ENCODE measurements around the gene GRIK4. TPM values are rescaled to one million over a fixed set of nuclear protein-coding genes. Genes with fewer than 3 reads are reported as not detected.

The GRIK4 gene
- total RNA-seq, 1 donor from 2014 or later = 2.2 TPM

DNA sequence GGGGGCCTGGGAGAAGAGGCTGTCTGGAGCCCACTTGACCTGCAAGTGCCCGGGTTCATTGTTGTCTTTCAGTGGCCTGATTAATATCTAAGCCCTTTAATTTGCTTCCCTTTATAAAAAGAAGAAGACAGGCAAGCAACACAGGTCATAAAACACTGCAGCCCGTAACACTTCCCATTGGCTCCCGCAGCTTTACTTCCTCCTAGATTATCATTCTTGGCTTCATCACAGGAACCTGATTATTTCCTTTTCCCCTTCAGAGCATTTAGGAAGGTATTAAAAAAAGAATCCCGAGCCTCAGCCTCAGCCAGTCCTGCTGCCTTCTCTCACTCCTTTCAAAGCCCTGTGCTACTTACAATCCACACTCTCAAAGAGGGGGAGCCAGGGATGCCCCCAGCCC, 183.2 kb downstream of the GRIK4 start:
- Histone ChIP-seq H3K4me1 (ENCODE audit: insufficient read depth, low read length) (no peaks in the 10 kb centered on the region), H2AFZ (ENCODE audit: low read depth, low read length) (no peak overlapping the region), H3K27me3 (ENCODE audit: insufficient read depth, low read length) (no peaks in the 10 kb centered on the region), H3K79me2 (ENCODE audit: insufficient read depth, low read length) (no peaks in the 10 kb centered on the region), H3K27ac (ENCODE audit: low read depth, low read length) (no peak overlapping the region), H3K9ac (ENCODE audit: low read length) (no peak overlapping the region), H3K4me3 (ENCODE audit: insufficient read depth, low read depth, low read length) (no peak overlapping the region), H4K20me1 (ENCODE audit: insufficient read depth, low read length) (no peaks in the 10 kb centered on the region), H3K36me3 (ENCODE audit: insufficient read depth, low read length) (no peaks in the 10 kb centered on the region), H3K9me3 (ENCODE audit: insufficient read depth, low read depth, low read length) (no peaks in the 10 kb centered on the region), H3K4me2 (ENCODE audit: low read length) (no peak overlapping the region)
- no peak for DNase-seq (ENCODE audit: low read depth)
- Mint-ChIP-seq H3K4me3 (ENCODE audit: unreplicated experiment) (no peak overlapping the region), H3K4me1 (ENCODE audit: low read depth, unreplicated experiment) (no peaks in the 10 kb centered on the region), H3K9me3 (ENCODE audit: unreplicated experiment) (peaks cover 4% of the 10 kb centered on the region), H3K36me3 (ENCODE audit: low read depth, unreplicated experiment) (peaks cover 3% of the 10 kb centered on the region), H3K27ac (ENCODE audit: unreplicated experiment) (no peak overlapping the region), H3K27me3 (ENCODE audit: low read depth, unreplicated experiment) (peaks cover 61% of the 10 kb centered on the region)
- no peak for FAIRE-seq
- TF ChIP-seq, protein P1, sequence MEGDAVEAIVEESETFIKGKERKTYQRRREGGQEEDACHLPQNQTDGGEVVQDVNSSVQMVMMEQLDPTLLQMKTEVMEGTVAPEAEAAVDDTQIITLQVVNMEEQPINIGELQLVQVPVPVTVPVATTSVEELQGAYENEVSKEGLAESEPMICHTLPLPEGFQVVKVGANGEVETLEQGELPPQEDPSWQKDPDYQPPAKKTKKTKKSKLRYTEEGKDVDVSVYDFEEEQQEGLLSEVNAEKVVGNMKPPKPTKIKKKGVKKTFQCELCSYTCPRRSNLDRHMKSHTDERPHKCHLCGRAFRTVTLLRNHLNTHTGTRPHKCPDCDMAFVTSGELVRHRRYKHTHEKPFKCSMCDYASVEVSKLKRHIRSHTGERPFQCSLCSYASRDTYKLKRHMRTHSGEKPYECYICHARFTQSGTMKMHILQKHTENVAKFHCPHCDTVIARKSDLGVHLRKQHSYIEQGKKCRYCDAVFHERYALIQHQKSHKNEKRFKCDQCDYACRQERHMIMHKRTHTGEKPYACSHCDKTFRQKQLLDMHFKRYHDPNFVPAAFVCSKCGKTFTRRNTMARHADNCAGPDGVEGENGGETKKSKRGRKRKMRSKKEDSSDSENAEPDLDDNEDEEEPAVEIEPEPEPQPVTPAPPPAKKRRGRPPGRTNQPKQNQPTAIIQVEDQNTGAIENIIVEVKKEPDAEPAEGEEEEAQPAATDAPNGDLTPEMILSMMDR (IDR thresholded peaks at IDR 0.05; ENCODE audit: insufficient read depth, low read depth, low read length) = no peak
- no peak for TF ChIP-seq EZH2 (IDR thresholded peaks at IDR 0.05; ENCODE audit: insufficient read depth, low read length)

DNA sequence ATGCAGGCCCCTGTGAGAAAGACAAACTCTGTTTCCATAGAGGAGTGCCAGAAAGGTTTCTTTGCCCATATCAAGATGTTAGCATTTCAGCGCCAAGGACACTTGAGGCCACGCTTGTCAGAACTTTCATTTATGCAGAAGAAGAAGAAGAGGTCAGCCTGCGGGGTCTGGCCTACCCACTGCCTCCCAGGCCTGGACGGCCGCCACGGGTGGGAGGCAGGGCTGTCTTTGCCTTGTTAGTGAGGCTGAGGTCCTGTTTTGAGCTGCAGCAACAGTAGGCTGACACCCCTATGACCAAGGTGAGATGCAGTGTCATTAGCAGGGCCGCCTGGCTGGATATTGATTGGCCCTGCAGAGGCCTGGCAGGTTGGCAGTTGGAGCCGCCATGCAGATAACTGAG, 183.9 kb downstream of the GRIK4 start:
- FAIRE-seq (no peak), DNase-seq (ENCODE audit: low read depth) (no peak)
- H3K9me3 Mint-ChIP-seq (ENCODE audit: unreplicated experiment) = peaks cover 4% of the 10 kb centered on the region
- Histone ChIP-seq H2AFZ (ENCODE audit: low read depth, low read length) (no peak overlapping the region), H3K9ac (ENCODE audit: low read length) (no peak overlapping the region), H3K4me3 (ENCODE audit: insufficient read depth, low read depth, low read length) (no peak overlapping the region), H4K20me1 (ENCODE audit: insufficient read depth, low read length) (no peaks in the 10 kb centered on the region), H3K27ac (ENCODE audit: low read depth, low read length) (no peak overlapping the region), H3K79me2 (ENCODE audit: insufficient read depth, low read length) (no peaks in the 10 kb centered on the region), H3K27me3 (ENCODE audit: insufficient read depth, low read length) (no peaks in the 10 kb centered on the region), H3K9me3 (ENCODE audit: insufficient read depth, low read depth, low read length) (no peaks in the 10 kb centered on the region), H3K4me1 (ENCODE audit: insufficient read depth, low read length) (no peaks in the 10 kb centered on the region), H3K4me2 (ENCODE audit: low read length) (no peak overlapping the region), H3K36me3 (ENCODE audit: insufficient read depth, low read length) (no peaks in the 10 kb centered on the region)
- H3K4me3 Mint-ChIP-seq (ENCODE audit: unreplicated experiment) = no peak overlapping the region
- no peaks in the 10 kb centered on the region for H3K4me1 Mint-ChIP-seq (ENCODE audit: low read depth, unreplicated experiment)
- TF ChIP-seq, protein P1 (IDR thresholded peaks at IDR 0.05; ENCODE audit: insufficient read depth, low read depth, low read length) = no peak
- no peak for TF ChIP-seq EZH2 (IDR thresholded peaks at IDR 0.05; ENCODE audit: insufficient read depth, low read length)
- peaks cover 3% of the 10 kb centered on the region for H3K36me3 Mint-ChIP-seq (ENCODE audit: low read depth, unreplicated experiment)
- no peak overlapping the region for H3K27ac Mint-ChIP-seq (ENCODE audit: unreplicated experiment)
- H3K27me3 Mint-ChIP-seq (ENCODE audit: low read depth, unreplicated experiment) = peaks cover 62% of the 10 kb centered on the region

DNA sequence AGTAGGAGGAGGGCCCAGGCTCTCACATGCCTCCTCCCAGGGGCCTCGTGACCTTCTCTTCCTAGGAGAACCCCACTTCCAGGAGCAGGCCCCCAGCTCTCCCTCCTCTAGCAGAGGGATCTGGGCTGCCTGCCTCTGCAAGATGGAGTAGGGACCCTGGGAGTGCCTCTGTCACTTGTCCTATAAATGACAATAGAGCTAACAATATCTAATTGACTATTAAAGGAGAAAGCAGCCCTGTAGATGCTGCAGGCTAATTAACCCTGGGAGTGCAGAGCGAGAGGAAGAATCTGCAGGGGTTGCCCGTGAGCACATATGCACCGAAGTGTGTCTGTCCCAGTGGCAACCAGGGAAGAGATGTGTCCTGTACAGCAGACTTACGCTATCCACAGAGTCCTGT, 184.4 kb downstream of the GRIK4 start:
- no peaks in the 10 kb centered on the region for H3K4me1 ChIP-seq (ENCODE audit: insufficient read depth, low read length)
- no peak overlapping the region for H3K4me2 ChIP-seq (ENCODE audit: low read length)
- no peaks in the 10 kb centered on the region for H4K20me1 ChIP-seq (ENCODE audit: insufficient read depth, low read length)
- Mint-ChIP-seq H3K4me3 (ENCODE audit: unreplicated experiment) (no peak overlapping the region), H3K9me3 (ENCODE audit: unreplicated experiment) (peaks cover 4% of the 10 kb centered on the region), H3K27ac (ENCODE audit: unreplicated experiment) (no peak overlapping the region), H3K36me3 (ENCODE audit: low read depth, unreplicated experiment) (peaks cover 3% of the 10 kb centered on the region), H3K4me1 (ENCODE audit: low read depth, unreplicated experiment) (no peaks in the 10 kb centered on the region), H3K27me3 (ENCODE audit: low read depth, unreplicated experiment) (peaks cover 61% of the 10 kb centered on the region)
- no peak overlapping the region for H2AFZ ChIP-seq (ENCODE audit: low read depth, low read length)
- no peaks in the 10 kb centered on the region for H3K27me3 ChIP-seq (ENCODE audit: insufficient read depth, low read length)
- H3K36me3 ChIP-seq (ENCODE audit: insufficient read depth, low read length) = no peaks in the 10 kb centered on the region
- H3K9ac ChIP-seq (ENCODE audit: low read length) = no peak overlapping the region
- H3K4me3 ChIP-seq (ENCODE audit: insufficient read depth, low read depth, low read length) = no peak overlapping the region
- H3K79me2 ChIP-seq (ENCODE audit: insufficient read depth, low read length) = no peaks in the 10 kb centered on the region
- TF ChIP-seq EZH2 (IDR thresholded peaks at IDR 0.05; ENCODE audit: insufficient read depth, low read length) = no peak
- TF ChIP-seq, protein P1 (IDR thresholded peaks at IDR 0.05; ENCODE audit: insufficient read depth, low read depth, low read length) = no peak
- H3K9me3 ChIP-seq (ENCODE audit: insufficient read depth, low read depth, low read length) = no peaks in the 10 kb centered on the region
- DNase-seq (ENCODE audit: low read depth) = no peak
- no peak overlapping the region for H3K27ac ChIP-seq (ENCODE audit: low read depth, low read length)
- FAIRE-seq = no peak
